Mucosa of descending colon (tissue), 3 donors: ENCODE measurements around the gene NPTXR. TPM values are rescaled to one million over a fixed set of nuclear protein-coding genes. Genes with fewer than 3 reads are reported as not detected.

Experiments used
- ATAC-seq: fragments of 200-7000 bp; cut with Tn5 transposase; one replicate; pipeline ENCODE4 v1.9.1; 2020; ENCODE audit warnings: mild to moderate bottlenecking, moderate library complexity
- DNase-seq, 3 donors: peaks; one replicate each; pipeline ENCODE4 v3.0.0-alpha.2; 2020
- H3K36me3 ChIP-seq: fragments of 200-600 bp; one replicate; pipeline ENCODE4 v1.8.0; 2021; ENCODE audit warnings: low read depth, mild to moderate bottlenecking
- H3K4me1 ChIP-seq: fragments of 200-600 bp; one replicate; pipeline ENCODE4 v1.8.0; 2021; ENCODE audit warnings: low read depth, mild to moderate bottlenecking
- H3K4me3 ChIP-seq: fragments of 200-600 bp; one replicate; pipeline ENCODE4 v1.8.0; 2021; ENCODE audit warnings: mild to moderate bottlenecking
- H3K9me3 ChIP-seq: fragments of 200-600 bp; one replicate; pipeline ENCODE4 v1.8.0; 2021; ENCODE audit warnings: mild to moderate bottlenecking
- CTCF ChIP-seq: fragments of 200-600 bp; IDR thresholded peaks from one replicate; pipeline ENCODE4 v1.8.0; 2022; ENCODE audit warnings: antibody characterized with exemption, mild to moderate bottlenecking
- intact Hi-C, 2 donors: fragments of 100-400 bp; cut with DNase I in 1 of 2; cut with micrococcal nuclease in 1 of 2; formaldehyde crosslinking; loops; one replicate each; pipeline versions ENCODE4 v1.11.0 to v1.11.1; 2022; cut with DNase I, micrococcal nuclease
- total RNA-seq, 3 donors: library from RNA; stranded (reverse); fragmentation: NEBNext Ultra II Directional in 2 of 3; extraction: Animal tissue kit (Norgen Biotek cat#: 25700) in 2 of 3; gene quantifications; one replicate each; pipeline versions ENCODE4 v1.2.1 to v1.2.4, GENCODE V29; 2021 to 2023
- donor health status: DM: no; HTN: no; CAD: no; lungs with moderate emphysema.
- donor health status: DM: no; HTN: no; CAD: no.
- donor health status: DM: no; HTN: yes; CAD: no.

NPTXR gene
- total RNA-seq, 3 donors from 2014 or later: 0.84 to 15.5 (median 1.2) TPM

GRCh38 chr22:38827510-38827909, 16.3 kb downstream of the NPTXR start:
- Histone ChIP-seq H3K4me1 (no peaks in the 10 kb centered on the region), H3K36me3 (no peaks in the 10 kb centered on the region), H3K4me3 (no peak overlapping the region), H3K9me3 (no peaks in the 10 kb centered on the region)
- ATAC-seq (no peak), DNase-seq (no peak)
- intact Hi-C loops: no loop called here
- TF ChIP-seq CTCF: no peak

GRCh38 chr22:38826801-38827200, 17.0 kb downstream of the NPTXR start:
- intact Hi-C loops: no loop called here
- DNase-seq (peak in 1 of 3 donors; percentile 14), ATAC-seq (no peak)
- H3K4me3 ChIP-seq: no peak overlapping the region
- no peaks in the 10 kb centered on the region for H3K4me1 ChIP-seq
- no peaks in the 10 kb centered on the region for H3K9me3 ChIP-seq
- H3K36me3 ChIP-seq: no peaks in the 10 kb centered on the region
- TF ChIP-seq CTCF: no peak

DNA sequence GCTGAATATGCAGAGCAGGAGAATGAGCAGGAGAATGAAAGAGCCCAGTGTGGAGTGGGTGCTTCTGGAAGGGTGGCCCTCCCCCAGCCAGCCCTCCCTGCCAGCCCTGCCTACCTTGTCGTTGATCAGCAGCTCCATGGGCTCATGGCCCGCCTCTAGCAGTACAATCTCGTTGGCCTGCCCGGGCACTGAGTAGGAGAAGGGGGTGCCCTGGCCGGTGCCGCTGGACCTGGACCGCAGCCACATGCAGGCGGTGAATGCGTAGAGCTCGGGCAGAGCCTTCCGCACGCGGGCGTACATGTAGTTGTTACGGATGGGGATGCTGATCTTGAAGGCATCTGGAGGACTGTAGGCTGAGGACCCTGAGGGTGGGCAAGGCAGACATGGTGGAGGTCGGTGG, 17.4 kb downstream of the NPTXR start:
- TF ChIP-seq CTCF: no peak
- intact Hi-C loops: no loop called here
- no peak for ATAC-seq

DNA sequence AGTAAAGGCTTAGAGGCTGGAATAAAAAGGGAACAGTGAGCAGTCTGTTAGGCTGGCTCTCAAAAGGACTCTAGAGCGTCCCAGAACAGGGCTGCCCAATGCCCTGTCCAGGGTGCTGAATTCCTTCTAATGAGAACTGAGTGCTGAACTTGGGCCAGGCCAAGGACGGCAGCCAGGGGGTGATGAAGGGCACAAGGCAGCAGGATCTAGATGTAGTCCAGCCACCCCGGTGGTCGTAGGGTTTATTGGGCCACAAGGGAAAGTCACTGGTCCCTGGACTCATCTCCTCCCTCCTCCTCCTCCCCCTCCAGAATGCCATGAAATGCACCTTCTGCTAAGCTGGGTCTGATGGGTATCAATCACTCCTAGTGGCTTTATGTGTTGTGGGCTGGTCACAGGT, 19.2 kb downstream of the NPTXR start:
- Histone ChIP-seq H3K36me3 (no peaks in the 10 kb centered on the region), H3K4me1 (no peaks in the 10 kb centered on the region), H3K9me3 (no peaks in the 10 kb centered on the region), H3K4me3 (no peak overlapping the region)
- TF ChIP-seq CTCF: no peak
- intact Hi-C loops: no loop called here
- peak in 2 of 3 donors; percentile 44 to 81 for DNase-seq
- peak; percentile 74 for ATAC-seq

More for the DNA sequence above, 17.4 kb downstream of the NPTXR start:
- no peaks in the 10 kb centered on the region for H3K36me3 ChIP-seq
- no peak overlapping the region for H3K4me3 ChIP-seq
- peak in 1 of 3 donors; percentile 37 for DNase-seq
- no peaks in the 10 kb centered on the region for H3K4me1 ChIP-seq
- no peaks in the 10 kb centered on the region for H3K9me3 ChIP-seq

DNA sequence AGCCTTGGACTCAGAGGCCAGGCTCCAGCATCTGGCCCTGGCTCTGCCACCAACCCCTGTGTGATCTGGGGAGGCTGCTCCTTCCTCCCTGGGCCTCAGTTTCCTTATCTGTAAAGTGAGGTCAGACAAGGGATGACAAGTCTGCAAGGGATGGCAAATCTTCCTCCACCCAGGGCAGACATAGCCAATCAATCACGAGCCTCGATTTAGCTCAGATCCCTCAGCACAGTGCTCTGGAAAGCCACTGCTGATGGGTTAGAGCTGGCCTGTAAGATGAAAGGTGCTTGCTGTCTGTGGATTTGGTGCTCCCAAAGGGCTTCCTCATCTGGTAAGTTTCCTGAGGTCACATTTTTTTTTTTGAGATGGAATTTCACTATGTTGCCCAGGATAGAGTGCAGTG, 20.2 kb downstream of the NPTXR start:
- DNase-seq: no peak
- no peak overlapping the region for H3K4me3 ChIP-seq
- intact Hi-C loops: no loop called here
- no peak for ATAC-seq
- H3K4me1 ChIP-seq: no peaks in the 10 kb centered on the region
- no peaks in the 10 kb centered on the region for H3K36me3 ChIP-seq
- H3K9me3 ChIP-seq: no peaks in the 10 kb centered on the region
- TF ChIP-seq CTCF: no peak

DNA sequence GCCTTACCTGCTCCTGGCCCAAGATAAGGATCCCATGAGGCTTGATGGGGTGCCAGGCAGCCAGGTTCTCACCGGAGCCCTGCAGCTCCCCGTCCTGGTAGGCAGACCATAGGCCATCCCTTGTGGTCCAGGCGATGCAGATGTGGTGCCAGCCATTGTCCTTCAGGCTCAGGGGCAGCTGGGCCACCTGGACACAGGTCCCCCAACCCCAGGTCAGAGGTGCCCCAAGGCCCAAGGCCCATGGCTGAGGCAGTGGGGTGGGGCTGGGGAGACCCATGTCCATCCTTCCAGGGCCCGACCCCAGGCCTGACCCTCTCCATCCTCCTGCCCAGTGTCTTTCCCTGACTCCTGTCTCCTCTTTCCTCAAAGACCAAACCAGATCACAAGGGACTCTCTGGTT, 20.8 kb downstream of the NPTXR start:
- ATAC-seq (no peak), DNase-seq (no peak)
- no peak for TF ChIP-seq CTCF
- Histone ChIP-seq H3K4me1 (no peaks in the 10 kb centered on the region), H3K9me3 (no peaks in the 10 kb centered on the region), H3K4me3 (no peak overlapping the region), H3K36me3 (no peaks in the 10 kb centered on the region)
- intact Hi-C loops: no loop called here
